Glomerular endothelial cell (primary cell): ENCODE results near the gene ZNF277. TPM values are rescaled to one million over a fixed set of nuclear protein-coding genes. Genes with fewer than 3 reads are reported as not detected.
A peak's percentile ranks its signal among the peaks of the same experiment; 100 is the strongest.

ENCODE experiments used
- DNase-seq: peaks from one replicate; pipeline ENCODE4 v3.0.0-alpha.2; 2011; ENCODE audit warnings: low read depth, low spot score; ENCODE audit errors: extremely low read depth
- total RNA-seq: library from RNA; depleted of rRNA; stranded (reverse); fragments of >200 nt; gene quantifications from 2 replicates; pipeline ENCODE4 v1.2.3, GENCODE V29; 2015

Gene ZNF277, protein sequence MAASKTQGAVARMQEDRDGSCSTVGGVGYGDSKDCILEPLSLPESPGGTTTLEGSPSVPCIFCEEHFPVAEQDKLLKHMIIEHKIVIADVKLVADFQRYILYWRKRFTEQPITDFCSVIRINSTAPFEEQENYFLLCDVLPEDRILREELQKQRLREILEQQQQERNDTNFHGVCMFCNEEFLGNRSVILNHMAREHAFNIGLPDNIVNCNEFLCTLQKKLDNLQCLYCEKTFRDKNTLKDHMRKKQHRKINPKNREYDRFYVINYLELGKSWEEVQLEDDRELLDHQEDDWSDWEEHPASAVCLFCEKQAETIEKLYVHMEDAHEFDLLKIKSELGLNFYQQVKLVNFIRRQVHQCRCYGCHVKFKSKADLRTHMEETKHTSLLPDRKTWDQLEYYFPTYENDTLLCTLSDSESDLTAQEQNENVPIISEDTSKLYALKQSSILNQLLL
- 16.8 and 17.0 TPM in 2 replicates for total RNA-seq

DNA sequence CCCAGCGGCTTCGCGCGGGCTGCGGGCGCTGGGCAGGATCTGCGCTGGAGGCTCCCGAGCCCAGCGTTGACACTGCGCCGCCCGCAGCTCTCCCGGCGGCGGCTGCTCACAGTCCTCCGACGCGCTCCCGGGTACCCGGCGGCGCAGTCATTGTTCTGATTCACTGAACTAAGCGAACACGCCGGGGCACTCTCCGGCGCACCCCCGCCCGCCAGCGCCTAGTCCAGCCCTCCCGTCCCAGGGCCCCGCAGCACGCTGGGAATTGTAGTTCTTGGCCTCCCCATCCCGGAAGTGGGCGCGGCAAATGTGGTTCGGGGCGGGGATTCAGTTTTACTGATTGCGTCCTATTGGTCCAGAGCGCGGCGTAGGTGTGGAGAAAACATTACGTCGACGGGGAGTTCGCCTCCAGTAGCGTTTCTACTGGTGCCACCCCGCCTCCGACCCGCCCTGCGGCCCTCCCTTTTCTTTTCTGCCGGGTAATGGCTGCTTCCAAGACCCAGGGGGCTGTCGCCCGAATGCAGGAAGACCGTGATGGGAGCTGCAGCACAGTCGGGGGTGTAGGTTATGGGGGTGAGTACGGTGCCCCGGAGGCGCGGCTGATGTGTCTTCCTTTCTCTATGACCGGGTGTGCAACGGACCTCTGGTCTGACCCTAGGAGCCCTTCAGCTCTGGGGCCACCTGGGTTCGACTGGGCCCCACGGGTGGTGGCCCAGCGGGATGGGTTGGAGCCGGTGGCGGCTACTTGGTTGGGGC is at the start of gene ZNF277, which contains the start of gene DOCK4:
TSS of gene ZNF277 (plus strand) at position 458 of the 753 bp plus-strand sequence. CDS start at position 480, 22 bp downstream.
TSS of gene DOCK4 (minus strand) at position 162 of the 753 bp plus-strand sequence. CDS start 261 bp downstream, outside the sequence.
- DNase-seq: peak; percentile 87

DNA sequence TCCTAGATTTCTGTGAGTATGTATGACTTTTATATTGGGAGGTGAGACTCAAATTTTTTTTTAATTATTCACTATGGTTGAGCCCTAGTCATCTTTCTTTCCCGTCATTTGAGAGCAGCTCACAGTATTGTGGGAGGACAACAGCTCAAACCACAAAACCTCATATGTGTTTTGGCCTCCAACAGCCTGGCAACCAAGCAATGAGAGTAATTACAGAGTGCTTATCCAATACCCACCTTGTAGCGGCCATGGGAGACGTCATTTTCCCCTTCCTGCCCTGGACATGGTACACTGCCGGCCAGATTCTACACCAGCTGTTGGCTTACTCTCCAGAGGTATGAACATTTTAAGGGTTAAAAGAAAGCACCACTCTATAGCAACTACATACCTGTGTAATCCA is 49.4 kb upstream of the ZNF277 start:
- no peak for DNase-seq

DNA sequence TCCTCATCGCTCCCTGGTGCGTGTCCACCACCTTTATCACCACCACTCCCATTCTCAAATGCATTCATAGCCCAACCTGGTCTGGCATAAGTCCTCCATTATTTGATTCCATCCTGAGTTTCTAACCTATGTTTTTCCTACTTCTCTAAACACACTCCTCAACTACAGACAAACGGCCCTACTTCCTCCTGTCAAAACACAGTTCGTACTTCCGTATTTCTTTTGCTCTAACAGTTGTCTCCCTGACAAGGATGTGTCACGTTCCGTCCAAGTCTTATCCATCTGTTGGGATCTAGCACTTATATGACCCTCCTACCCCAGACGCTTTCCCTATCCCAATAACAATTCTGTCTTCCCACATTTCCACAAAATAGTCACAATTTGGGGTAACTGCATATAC is 47.1 kb upstream of the ZNF277 start:
- no peak for DNase-seq

DNA sequence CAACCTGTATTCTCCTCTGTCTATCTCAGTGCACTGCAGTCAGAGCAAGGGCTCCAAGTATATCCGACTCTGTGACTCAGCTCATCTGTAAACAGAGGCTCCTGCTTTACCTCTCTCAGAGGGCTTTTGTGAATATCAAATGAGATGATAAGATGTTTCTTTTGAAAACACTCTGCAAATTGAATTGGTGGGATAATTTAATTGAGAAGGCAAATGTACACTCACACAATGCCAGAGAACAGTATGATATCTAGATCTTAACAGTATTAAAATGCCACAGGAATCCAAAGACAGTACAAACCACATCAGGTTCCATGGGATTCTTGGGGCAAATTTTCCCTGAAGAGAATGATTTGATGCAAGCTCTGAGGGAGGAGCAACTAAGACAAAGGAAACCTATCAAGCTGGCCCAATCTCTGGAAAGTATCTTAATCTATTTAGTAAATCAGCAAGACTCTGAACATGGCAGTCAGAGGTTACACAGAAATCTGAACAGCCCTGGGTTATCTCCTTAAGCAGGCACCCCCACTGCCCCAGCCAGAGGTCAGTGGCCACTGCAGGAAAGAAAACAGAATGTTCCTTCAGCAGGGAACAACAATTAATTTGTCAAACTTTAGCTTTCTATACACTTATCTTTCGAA is 46.2 kb upstream of the ZNF277 start:
- DNase-seq: no peak

DNA sequence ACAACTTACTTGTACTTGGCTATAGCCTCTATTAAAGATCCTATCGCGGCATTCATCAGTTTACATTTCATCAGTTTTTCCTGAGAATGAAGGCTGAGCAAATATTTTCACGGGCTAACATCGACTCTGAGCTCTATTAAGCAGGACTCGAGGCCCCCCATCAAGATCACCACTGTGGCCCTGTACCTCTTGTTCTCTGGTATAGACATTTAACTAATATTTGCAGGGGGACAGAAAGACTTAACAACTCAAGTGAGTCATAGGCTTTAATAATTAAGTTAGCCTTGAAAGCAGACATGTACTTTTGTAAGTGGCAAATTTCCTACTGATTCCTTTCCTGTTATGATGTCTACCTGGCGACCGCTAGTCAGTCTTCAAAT is 45.7 kb upstream of the ZNF277 start:
- DNase-seq: no peak

DNA sequence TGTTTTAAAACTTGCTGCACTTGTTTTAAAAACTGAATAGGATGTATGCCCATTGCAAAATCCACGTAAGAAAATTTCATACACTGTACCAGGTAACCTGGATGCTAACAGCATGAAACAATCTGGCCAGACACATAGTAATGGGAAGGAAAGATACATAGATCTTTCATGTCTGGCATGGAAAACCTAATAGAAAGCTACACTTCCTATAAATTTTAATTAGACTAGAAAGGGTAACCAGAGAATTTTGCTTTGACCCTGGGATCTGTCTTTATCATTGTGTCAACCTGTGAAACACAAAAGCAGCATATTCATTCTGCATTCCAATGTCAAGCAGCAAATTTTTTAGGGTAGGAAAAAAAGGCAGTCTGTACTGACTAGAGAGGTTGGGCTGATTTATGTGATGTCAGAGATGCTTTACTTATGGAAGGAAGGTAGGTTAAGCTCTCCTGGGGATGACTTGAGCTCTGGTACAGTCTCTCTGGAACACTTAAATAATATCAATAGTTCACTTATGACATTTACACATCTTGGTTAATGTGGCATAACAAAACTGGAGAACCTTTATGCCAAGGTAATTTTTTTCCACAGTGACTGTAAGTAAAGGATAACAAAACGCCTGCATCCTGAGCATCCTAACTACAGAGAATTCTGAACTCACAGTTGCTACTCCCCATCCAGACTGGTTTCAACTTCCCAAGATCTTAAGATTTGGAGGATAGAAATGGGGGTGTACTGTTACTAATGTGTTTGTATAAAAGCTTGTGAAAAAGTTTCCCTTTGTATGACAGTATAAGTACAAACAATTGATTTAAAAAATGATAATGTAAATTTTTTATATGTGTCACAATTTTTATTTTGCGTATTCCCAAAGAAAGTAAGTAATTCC is 45.0 kb upstream of the ZNF277 start:
- DNase-seq: no peak

DNA sequence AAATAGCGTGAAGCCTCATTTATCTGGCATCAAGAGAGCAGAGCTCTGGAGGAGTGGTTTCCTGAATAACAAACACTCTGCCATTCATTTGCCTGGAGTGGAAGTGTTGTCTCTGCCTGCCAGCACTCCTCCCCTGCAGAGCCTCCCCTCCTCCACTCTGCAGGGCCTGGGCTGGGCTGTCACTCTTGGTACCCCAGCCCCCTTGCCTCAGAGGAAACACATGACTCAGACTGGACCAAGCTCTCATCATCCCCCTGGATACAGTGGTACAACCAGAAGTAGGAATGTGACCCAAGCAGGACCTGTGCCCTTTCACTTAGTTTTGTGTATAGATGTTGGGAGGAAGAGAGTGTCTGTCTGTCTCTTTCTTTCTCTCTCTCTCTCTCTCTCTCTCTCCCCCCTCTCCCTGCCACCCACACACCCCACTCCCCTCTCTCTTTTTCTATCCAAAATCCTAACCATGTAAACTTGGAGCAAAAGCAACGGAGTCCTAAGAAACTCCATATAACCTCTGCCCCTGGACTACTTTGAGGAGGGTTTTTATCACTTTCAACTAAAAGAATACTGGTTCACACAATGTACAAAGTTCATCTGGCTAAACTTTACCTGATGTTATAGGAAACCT is 44.2 kb upstream of the ZNF277 start:
- DNase-seq: no peak

DNA sequence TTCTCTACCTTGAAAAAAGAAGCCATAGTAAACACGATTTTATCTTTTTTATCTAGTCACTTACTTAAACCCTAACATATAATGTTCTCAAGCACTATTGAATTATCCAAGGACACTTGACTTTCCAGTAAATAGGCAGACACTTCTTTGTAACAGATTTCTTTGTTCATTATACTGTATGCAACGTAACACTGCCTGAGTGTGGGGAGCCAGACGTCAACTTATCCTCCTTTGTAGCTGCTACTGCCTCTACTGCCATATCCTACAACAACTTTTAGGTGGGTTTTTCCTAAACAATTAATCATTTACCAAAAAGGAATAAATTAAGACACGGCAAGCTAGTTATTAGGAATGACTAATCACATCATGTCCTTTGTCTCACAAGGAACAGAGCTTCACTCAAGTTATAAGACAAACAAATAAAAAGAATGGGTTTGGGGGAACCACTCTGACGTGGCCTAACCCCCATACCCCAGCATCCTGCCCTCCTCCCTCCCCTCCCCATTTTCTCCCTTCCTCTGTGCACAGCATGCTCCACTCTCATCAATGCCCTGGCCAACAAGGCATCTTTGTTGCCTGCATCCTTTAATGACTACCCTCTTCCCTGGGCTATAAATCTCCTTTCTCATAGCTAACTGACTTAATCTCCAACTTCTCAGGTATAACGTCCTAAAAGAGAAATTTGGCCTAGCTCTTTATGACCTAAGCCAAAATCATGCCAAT is 43.5 kb upstream of the ZNF277 start:
- DNase-seq: no peak

DNA sequence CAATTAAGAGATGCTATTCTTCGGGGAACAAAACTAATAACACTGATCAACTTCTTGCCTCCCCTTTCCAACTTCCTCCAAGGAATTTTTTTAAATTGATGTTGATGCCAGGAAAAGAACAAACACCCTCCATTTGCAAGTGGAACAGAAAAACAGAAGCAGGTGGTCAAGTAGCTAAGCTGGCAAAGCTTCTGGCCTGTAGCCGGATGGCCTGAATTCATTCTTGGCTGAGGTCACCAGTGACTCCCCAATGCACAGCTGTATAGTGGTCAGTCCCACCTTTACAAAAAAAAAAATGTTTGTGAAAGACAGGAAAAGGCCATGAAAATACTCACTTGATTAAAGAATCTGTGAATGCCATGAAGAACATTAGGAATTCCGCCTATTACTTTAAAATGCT is 39.3 kb upstream of the ZNF277 start:
- DNase-seq: no peak

DNA sequence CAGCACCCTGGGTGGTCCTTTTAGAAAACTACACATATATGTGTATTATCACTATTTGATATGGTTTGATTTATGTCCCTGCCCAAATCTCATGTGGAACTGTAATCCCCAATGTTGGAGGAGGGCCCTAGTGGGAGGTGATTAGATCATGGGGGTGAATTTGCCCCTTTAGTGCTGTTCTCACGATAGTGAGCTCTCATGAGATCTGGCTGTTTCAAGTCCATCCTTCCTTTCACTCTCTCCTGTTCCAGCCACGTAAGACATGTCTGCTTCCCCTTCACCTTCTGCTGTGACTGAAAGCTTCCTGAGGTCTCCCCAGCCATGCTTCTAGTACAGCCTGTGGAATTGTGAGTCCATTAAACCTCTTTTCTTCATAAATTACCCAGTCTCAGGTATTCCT is 37.6 kb upstream of the ZNF277 start:
- DNase-seq: no peak

DNA sequence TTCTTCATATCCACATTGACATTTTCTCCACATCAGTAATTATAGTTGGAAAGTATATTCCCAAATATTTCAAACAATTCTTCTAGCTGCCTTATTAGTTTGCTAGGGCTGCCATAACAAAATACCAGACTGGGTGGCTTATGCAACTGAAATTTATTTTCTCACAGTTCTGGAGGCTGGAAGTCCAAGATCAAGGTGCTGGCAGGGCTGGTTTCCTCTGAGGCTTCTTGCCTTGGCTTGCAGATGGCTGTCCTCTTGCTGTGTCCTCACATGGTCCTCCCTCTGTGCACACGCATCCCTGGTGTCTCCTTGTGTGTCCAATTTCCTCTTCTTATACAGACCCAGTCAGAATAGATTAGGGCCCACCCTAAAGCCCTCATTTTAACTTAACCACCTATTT is 34.8 kb upstream of the ZNF277 start:
- no peak for DNase-seq

DNA sequence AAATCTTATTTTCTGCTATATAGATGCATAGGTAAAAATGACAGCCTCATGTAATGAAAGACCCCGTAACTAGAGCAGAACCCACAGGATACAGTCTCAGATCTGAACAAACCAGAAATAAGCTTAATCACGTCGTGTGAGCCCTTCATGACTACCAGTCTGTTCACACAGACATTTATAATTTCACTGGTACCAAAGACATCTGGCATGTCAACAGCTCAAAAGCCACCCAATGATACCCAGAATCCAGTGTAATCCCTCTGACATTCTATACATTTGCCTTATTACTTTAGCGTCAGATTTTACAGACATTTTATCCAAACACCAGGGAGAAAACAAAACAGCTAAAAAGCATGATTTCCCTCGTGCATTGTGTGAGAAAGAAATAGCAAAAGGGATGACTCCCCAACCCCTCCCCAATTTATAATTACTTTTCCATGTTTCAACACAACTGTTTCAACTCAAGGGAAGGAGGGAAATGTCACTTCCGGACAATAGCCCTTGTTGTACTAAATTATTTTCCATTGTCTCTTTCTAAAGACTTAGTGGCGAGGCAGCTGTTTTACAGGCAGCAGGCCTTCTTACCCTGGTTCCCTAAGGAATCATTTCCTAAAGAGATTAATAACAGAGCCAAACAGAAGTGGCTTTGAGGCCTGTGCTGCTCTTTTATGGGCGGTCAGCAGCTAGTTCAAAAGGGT is 33.5 kb upstream of the ZNF277 start:
- DNase-seq: no peak

DNA sequence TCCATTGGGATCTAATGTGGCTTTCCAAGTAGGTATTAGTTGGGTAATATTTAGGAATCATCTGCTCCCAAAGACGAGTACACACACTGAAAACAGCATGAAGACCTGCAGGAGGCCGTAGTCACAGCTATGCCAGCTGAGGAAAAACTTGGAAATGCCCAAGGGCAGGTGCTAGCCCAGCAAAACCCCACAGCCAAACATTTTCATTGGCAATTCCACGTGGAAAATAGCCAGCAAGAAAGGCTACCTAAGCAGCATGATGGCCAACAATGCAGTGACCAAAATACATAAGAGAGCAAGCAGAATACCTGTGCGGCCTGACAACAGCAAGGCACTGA is 33.0 kb upstream of the ZNF277 start:
- no peak for DNase-seq

DNA sequence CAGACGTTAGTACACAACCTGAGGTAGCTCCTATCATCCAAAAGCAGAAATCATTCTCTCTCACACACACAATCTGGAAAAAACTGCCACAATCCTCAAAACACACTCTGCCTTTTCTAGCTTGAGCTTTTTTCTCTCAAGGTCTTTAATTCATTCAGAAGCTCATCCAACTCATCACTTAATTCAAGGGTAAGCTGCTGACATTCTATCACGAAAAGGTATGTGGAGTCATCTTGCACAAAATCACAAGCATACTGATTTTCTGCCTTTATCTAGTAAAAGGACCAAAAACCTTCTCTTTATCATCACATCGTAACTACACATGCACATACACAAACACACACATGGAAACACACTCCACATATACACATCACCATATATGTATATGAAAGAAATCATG is 32.3 kb upstream of the ZNF277 start:
- no peak for DNase-seq

DNA sequence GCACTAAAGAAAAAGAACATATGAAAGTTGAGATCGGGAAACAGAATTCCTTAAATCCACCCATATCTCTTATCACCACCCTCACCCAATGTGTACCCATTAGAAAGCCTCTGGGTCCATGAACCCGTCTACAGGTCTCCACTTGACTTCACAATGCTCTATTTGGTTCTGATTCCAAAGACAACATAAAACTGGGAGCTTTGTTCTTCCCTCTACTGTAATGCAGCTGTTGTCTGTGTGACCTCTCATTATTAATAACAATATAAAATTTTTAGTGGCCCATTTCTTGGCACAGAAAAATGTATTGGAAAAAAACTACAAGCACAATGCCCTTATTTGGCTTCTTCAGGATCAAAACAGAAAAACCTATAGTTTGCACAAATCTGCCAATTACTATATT is 30.3 kb upstream of the ZNF277 start:
- DNase-seq: no peak

DNA sequence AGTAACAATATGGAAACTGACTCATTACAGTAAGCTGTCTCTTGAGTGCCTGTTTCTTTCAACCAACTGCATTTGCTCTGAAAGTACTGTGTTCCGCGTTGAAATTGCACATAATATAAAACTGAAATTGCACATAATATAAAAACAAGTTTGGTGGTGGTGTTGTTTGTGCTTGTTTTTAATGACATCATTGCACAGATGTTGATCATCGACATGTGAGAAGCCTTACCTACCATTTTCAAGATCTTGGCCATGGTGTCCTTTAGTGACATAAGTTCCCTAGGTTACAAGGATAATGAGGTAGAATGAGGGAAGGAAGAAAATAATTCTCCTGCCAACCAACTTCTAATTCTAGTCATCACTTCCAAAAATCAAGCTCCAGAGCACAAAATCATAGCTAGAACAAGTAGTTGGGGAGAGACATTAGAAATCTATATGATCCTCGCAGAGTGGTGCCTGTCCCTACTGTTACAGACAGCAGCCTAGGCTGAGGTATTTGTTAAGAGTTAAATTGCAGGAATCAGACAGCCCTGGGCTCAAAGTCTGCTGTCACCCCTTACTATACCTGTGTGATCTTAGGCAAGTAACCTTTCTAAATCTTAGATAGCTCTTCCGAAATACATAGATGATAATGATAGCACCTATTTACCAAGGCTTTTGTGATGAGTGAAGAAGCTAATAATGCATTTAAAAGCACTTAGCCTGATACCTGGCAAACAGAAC is 29.6 kb upstream of the ZNF277 start:
- DNase-seq: no peak

DNA sequence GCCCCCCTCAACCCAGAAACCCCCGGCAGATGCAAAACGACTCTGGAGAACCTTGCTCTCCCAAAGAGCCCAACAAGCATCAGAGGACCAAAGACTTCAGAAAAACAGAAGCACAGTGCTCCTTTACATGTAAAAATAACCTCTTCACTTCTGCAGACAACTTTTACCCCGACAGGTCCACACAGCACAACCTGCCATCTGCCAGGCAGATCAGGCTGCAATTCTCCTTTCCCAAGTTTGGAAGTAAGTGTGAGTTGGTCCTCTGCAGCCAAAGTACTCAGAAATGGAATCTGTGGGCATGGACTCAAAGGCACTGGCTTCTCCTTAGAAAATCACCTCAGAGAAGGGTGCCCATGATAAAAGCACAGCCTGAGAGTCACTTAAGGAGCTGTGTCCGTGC is 26.3 kb upstream of the ZNF277 start:
- DNase-seq: no peak

DNA sequence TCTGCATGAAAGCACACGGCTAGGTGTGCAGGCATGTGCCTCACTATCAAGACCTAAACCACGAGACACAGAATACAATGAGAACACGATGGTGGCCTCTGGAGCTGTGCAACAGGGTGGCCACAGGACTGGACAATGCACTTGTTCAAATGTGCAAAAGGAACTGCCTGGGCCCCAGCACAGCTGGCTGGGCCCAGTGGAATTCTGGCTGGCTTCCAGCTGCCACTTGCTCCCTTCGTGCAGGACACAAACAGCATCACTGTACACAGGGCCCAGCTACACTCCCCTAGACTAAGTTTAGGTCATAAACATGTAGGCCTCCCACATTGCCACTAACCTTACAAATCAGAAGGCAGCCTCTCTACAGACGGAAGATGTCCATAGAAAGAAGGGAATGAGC is 23.7 kb upstream of the ZNF277 start:
- no peak for DNase-seq
